ENCODE results near the gene TF.
"Not testable (repeated sequence)": the region's sequence is repeated elsewhere in the genome, so short reads cannot be mapped to it uniquely, and the experiment has no call there.

Gene TF

GRCh38 chr3:133730993-133731392 is 15.2 kb upstream of the TF start:
- H3K9me3 Mint-ChIP-seq, result peaks cover 7% of the 10 kb centered on the region
- H3K4me3 Mint-ChIP-seq, result no peak overlapping the region
- no peak overlapping the region for H3K27ac Mint-ChIP-seq
- no peak for DNase-seq
- H3K36me3 Mint-ChIP-seq, result no peaks in the 10 kb centered on the region
- CTCF ChIA-PET, result interaction anchor here (0.5 kb wide), 1 partner anchor 208 kb away, joined by 5 read pairs; no protein-coding TSS in a partner anchor
- H3K27me3 Mint-ChIP-seq, result peaks cover 26% of the 10 kb centered on the region
- H3K4me1 Mint-ChIP-seq, result no peaks in the 10 kb centered on the region

DNA sequence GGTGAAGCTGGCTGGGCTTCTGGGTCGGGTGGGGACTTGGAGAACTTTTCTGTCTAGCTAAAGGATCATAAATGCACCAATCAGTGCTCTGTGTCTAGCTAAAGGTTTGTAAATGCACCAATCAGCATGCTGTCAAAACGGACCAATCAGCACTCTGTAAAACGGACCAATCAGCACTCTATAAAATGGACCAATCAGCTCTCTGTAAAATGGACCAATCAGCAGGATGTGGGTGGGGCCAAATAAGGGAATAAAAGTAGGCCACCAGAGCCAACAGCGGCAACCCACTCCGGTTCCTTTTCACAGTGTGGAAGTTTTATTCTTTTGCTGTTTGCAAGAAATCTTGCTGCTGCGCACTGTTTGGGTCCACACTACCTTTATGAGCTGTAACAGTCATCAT is 14.0 kb upstream of the TF start:
- DNase-seq, H3K36me3 Mint-ChIP-seq, H3K4me1 Mint-ChIP-seq, H3K9me3 Mint-ChIP-seq, CTCF ChIA-PET, H3K4me3 Mint-ChIP-seq, H3K27ac Mint-ChIP-seq: not testable (repeated sequence)
- H3K27me3 Mint-ChIP-seq, result peaks cover 26% of the 10 kb centered on the region

DNA sequence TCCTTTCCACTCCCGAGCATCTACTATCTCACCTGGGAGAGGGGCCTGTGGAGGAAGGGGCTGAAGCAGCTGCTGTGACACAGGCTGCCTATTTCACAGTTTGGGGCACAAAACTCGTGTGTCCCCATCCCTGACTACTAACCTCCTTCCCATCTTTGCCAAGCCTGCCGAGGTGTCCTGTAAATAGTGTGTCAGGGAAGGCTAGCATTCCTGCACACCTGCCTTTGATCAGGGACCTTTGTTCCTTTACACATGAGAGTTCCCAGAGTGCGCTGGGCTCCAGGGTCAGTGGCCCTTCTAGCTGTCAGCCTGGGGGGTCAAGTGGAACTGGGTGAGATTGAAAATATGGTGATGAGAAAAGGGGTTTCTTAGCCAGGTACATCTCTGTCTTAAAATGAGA is 13.0 kb upstream of the TF start:
- Mint-ChIP-seq H3K27ac (no peak overlapping the region), H3K4me3 (no peak overlapping the region), H3K9me3 (peaks cover 7% of the 10 kb centered on the region), H3K4me1 (no peaks in the 10 kb centered on the region), H3K27me3 (peaks cover 26% of the 10 kb centered on the region), H3K36me3 (no peaks in the 10 kb centered on the region)
- DNase-seq, result no peak
- CTCF ChIA-PET, result no interaction called here

DNA sequence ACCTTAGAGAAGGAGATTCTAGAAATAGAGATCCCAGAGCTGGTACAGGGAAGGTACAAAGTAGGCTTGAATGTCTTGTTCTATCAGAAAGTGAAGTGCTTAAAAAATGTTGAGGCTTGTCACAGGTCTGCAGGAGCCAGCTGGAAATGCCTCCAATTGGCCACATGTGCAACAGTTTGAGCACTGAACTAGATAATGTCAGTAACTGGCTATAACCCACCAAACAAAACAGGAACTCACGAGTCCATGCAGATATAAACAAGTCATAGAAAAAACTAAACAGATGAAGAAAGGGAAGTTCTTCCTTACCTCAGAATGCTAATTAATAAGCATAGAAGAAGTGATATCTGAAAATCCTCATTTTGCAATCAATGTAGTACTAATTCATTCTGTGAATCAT is 11.9 kb upstream of the TF start:
- CTCF ChIA-PET, result no interaction called here
- Mint-ChIP-seq H3K4me1 (no peaks in the 10 kb centered on the region), H3K27me3 (peaks cover 25% of the 10 kb centered on the region), H3K9me3 (peaks cover 7% of the 10 kb centered on the region), H3K4me3 (no peak overlapping the region), H3K36me3 (no peaks in the 10 kb centered on the region), H3K27ac (no peak overlapping the region)
- DNase-seq, result no peak

DNA sequence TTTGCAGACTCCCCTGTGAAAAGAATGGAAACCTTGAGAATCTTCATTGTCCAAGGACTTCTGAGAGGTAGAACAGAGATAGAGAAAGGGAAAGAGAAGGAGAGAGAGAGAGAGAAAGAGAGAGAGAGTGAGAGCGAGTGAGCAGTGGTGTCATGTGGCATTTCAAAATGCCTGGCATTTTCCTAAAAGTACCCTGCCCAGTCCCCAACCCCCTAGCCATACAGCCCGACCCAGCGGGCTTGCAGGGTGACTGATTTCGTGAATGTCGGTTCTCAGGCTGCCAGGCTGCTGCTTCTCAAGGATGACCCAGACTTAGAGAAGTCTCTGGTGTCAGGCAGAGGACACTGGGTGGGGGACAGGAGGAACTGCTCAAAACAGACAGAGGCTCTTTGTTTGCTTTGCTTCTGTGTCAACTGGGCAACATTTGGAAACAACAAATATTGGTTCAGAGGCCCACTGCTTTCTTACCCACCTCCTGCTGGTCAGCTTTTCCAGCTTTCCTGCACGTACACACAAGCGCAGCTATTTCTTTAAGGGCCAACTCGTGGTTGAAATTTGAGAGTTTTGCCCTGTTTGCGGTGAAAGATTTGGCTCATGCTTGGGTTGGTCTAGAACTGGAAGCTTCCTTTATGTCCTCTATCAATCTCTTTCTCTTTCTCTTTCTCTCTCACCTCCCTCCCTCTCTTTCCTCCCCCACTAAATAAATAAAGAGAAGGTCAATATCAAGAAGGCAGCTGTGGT is 3.7 kb upstream of the TF start:
- no peak for DNase-seq
- no peak overlapping the region for H3K27ac Mint-ChIP-seq
- H3K27me3 Mint-ChIP-seq, result peaks cover 58% of the 10 kb centered on the region
- no peaks in the 10 kb centered on the region for H3K9me3 Mint-ChIP-seq
- H3K4me3 Mint-ChIP-seq, result no peak overlapping the region
- H3K4me1 Mint-ChIP-seq, result no peaks in the 10 kb centered on the region
- H3K36me3 Mint-ChIP-seq, result no peaks in the 10 kb centered on the region
- CTCF ChIA-PET, result no interaction called here

GRCh38 chr3:133744241-133744640 is 2.0 kb upstream of the TF start:
- H3K36me3 Mint-ChIP-seq, result no peaks in the 10 kb centered on the region
- no peak for DNase-seq
- no peak overlapping the region for H3K4me3 Mint-ChIP-seq
- CTCF ChIA-PET, result no interaction called here
- no peak overlapping the region for H3K27ac Mint-ChIP-seq
- H3K9me3 Mint-ChIP-seq, result no peaks in the 10 kb centered on the region
- H3K4me1 Mint-ChIP-seq, result no peaks in the 10 kb centered on the region
- H3K27me3 Mint-ChIP-seq, result peaks cover 63% of the 10 kb centered on the region

- DNase-seq, result no peak
- H3K36me3 Mint-ChIP-seq, result no peaks in the 10 kb centered on the region
- H3K27ac Mint-ChIP-seq, result no peak overlapping the region
- H3K27me3 Mint-ChIP-seq, result peaks cover 63% of the 10 kb centered on the region
- H3K4me1 Mint-ChIP-seq, result no peaks in the 10 kb centered on the region
- H3K9me3 Mint-ChIP-seq, result no peaks in the 10 kb centered on the region
- CTCF ChIA-PET, result no interaction called here
- no peak overlapping the region for H3K4me3 Mint-ChIP-seq
Observed at GRCh38 chr3:133745108-133745507, 1.1 kb upstream of the TF start.

- Mint-ChIP-seq H3K4me1 (no peaks in the 10 kb centered on the region), H3K4me3 (no peak overlapping the region), H3K27ac (no peak overlapping the region), H3K27me3 (peaks cover 63% of the 10 kb centered on the region), H3K36me3 (no peaks in the 10 kb centered on the region), H3K9me3 (no peaks in the 10 kb centered on the region)
- no peak for DNase-seq
- CTCF ChIA-PET, result no interaction called here
Observed at GRCh38 chr3:133746712-133747066, 496 bp downstream of the TF start.

DNA sequence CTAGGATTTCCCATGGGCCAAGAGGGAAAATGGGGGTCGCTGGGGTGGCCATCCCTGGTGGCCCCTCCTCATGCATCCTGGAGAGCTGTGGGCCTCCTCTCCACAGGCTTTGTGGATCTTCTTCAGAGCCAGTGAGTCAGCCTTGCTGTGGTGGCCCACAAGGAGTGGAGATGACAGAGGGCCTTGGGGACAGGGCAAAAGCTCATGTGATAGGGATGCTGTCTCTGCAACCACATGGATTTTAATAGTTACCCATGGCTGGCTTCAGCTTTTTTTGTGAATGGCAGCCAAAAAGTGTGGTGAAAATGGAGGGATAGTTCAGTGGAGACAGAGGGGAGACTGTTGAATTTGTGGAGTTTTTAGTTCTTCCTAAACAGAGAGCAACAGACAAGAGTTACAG is 1.2 kb downstream of the TF start:
- Mint-ChIP-seq H3K27ac (no peak overlapping the region), H3K36me3 (no peaks in the 10 kb centered on the region), H3K9me3 (no peaks in the 10 kb centered on the region), H3K4me3 (no peak overlapping the region), H3K4me1 (no peaks in the 10 kb centered on the region), H3K27me3 (peaks cover 57% of the 10 kb centered on the region)
- DNase-seq, result no peak
- CTCF ChIA-PET, result no interaction called here

- Mint-ChIP-seq H3K27me3 (peaks cover 50% of the 10 kb centered on the region), H3K4me3 (no peak overlapping the region), H3K27ac (no peak overlapping the region), H3K36me3 (no peaks in the 10 kb centered on the region), H3K9me3 (no peaks in the 10 kb centered on the region), H3K4me1 (no peaks in the 10 kb centered on the region)
- CTCF ChIA-PET, result no interaction called here
- no peak for DNase-seq
Observed at GRCh38 chr3:133747907-133748639, 1.9 kb downstream of the TF start.

DNA sequence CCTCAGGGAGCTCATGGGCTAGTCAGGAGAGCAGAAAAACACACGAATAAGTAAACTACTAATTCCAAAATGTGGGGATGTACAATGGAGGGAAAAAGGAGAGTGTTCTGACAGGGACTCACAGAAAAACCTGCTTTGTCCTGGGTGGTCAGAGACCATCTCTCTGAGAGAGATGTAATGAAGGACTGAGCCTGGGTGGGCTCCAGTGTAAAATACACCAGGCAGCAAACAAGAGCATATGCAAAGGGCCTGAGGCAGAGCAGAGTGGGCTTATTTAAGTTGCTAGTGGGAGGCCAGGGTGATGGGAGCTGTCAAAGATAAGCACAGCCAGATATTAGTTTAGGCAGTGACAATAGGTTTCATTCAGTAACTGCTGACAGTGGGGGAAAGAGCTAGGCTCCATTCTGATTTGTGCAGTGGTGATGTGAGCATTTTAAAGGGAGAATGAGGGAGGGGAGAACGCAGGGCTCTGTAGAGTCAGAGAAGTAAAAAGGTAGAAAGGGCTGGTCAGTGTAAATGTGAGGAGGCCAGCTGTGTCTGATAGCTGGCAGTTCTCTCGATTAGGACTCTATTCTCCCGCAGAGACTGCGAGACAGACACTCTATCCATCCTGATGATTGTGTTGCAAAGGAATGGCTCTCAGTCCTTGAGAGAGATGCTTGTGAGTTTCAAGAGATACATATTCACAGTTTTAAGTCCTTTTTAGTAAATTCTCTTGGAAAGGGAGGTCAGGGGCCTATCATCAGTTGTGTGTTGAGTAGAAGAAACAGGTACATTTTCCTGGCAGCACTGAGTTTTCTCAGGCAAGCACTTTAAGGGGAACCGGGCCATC is 3.5 kb downstream of the TF start:
- Mint-ChIP-seq H3K9me3 (no peaks in the 10 kb centered on the region), H3K27ac (no peak overlapping the region), H3K4me3 (no peak overlapping the region), H3K27me3 (peaks cover 36% of the 10 kb centered on the region), H3K4me1 (no peaks in the 10 kb centered on the region), H3K36me3 (no peaks in the 10 kb centered on the region)
- CTCF ChIA-PET, result no interaction called here
- DNase-seq, result no peak

- no peaks in the 10 kb centered on the region for H3K4me1 Mint-ChIP-seq
- H3K27ac Mint-ChIP-seq, result no peak overlapping the region
- CTCF ChIA-PET, result no interaction called here
- peaks cover 35% of the 10 kb centered on the region for H3K27me3 Mint-ChIP-seq
- no peak overlapping the region for H3K4me3 Mint-ChIP-seq
- DNase-seq, result no peak
- H3K9me3 Mint-ChIP-seq, result no peaks in the 10 kb centered on the region
- no peaks in the 10 kb centered on the region for H3K36me3 Mint-ChIP-seq
Observed at GRCh38 chr3:133750259-133750656, 4.1 kb downstream of the TF start.

DNA sequence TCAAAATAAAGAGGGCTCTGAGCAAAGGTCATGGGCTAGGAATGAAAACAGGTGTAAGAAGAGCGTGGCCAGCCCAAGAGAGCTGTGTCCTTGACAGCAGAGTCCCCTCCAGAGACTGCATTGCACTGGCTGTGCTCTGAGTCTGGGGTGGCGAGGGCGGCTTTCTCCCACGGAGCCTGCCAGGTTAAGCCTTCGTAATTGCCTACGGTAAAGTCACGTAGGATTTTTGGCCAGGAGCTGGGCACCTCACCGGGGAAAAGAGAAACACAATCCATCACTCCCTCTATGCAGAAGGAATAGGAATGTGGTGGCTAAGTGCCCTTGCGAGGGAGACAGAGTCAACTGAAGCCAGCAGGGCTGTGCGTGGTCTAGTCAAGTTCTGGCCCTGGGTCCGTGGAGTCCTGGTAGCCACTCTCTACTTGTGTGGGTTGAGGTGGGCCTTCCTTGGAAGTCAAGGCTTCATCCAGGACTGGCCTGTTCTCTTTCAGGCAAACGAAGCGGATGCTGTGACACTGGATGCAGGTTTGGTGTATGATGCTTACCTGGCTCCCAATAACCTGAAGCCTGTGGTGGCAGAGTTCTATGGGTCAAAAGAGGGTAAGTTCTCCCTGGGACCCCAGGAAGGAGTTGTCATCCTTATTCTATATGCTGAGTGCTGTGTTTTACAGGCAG is 7.0 kb downstream of the TF start:
- DNase-seq, result no peak
- peaks cover 20% of the 10 kb centered on the region for H3K27me3 Mint-ChIP-seq
- H3K27ac Mint-ChIP-seq, result no peak overlapping the region
- no peaks in the 10 kb centered on the region for H3K9me3 Mint-ChIP-seq
- no peaks in the 10 kb centered on the region for H3K36me3 Mint-ChIP-seq
- no peaks in the 10 kb centered on the region for H3K4me1 Mint-ChIP-seq
- CTCF ChIA-PET, result no interaction called here
- H3K4me3 Mint-ChIP-seq, result no peak overlapping the region

DNA sequence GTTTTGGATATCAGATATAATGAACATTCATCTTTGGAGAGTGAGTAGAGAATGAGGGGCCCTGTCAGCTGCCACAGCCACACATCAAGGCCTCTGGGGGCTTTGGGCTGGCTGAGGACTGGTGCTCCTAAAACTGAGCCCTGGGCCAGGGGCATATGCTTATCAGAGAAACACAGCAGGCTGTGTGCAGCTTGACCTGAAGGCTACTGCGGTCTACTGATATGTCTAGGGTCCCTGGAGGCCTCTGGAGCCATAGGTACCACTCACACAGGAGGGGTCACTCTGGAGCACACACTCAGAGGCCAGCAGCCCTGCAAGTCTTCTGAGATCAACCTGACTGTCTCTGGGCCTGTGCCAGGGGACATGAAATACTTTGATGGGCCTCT is 7.6 kb downstream of the TF start:
- CTCF ChIA-PET, result no interaction called here
- no peaks in the 10 kb centered on the region for H3K4me1 Mint-ChIP-seq
- H3K27me3 Mint-ChIP-seq, result peaks cover 19% of the 10 kb centered on the region
- no peak overlapping the region for H3K27ac Mint-ChIP-seq
- H3K36me3 Mint-ChIP-seq, result no peaks in the 10 kb centered on the region
- no peak overlapping the region for H3K4me3 Mint-ChIP-seq
- no peaks in the 10 kb centered on the region for H3K9me3 Mint-ChIP-seq
- no peak for DNase-seq
